Nephron (organoid): ENCODE data around the gene SLC22A17.
"Not testable (repeated sequence)": the region's sequence is repeated elsewhere in the genome, so short reads cannot be mapped to it uniquely, and the experiment has no call there.

Experiments
- H3K27ac Mint-ChIP-seq, 3 experiments: 2 replicates each; pipeline ENCODE4 v1.8.0; 2020; ENCODE audit warnings: mixed read lengths in 3 of 3, mild to moderate bottlenecking in 2 of 3, moderate library complexity in 1 of 3
- H3K27me3 Mint-ChIP-seq: 2 replicates; pipeline ENCODE4 v1.8.0; 2021; ENCODE audit warnings: low read depth, mild to moderate bottlenecking, moderate library complexity, mixed read lengths
- H3K36me3 Mint-ChIP-seq: 2 replicates; pipeline ENCODE4 v1.8.0; 2020; ENCODE audit warnings: low read depth, mixed read lengths
- H3K4me1 Mint-ChIP-seq: 2 replicates; pipeline ENCODE4 v1.8.0; 2020; ENCODE audit warnings: mixed read lengths
- H3K4me3 Mint-ChIP-seq, 3 experiments: 2 replicates each; pipeline ENCODE4 v1.8.0; 2020; ENCODE audit warnings: mild to moderate bottlenecking in 3 of 3, mixed read lengths in 3 of 3, moderate library complexity in 2 of 3
- H3K9me3 Mint-ChIP-seq: 2 replicates; pipeline ENCODE4 v1.8.0; 2020; ENCODE audit warnings: mixed read lengths
- TF ChIP-seq, protein P1 (sequence below), 3 experiments: fragments of 200-600 bp; sonication (generic); IDR thresholded peaks; one replicate each; pipeline ENCODE4 v1.5.0; 2021; ENCODE audit warnings: antibody characterized with exemption in 3 of 3; ENCODE audit not compliant: unreplicated experiment in 3 of 3

The SLC22A17 gene

DNA sequence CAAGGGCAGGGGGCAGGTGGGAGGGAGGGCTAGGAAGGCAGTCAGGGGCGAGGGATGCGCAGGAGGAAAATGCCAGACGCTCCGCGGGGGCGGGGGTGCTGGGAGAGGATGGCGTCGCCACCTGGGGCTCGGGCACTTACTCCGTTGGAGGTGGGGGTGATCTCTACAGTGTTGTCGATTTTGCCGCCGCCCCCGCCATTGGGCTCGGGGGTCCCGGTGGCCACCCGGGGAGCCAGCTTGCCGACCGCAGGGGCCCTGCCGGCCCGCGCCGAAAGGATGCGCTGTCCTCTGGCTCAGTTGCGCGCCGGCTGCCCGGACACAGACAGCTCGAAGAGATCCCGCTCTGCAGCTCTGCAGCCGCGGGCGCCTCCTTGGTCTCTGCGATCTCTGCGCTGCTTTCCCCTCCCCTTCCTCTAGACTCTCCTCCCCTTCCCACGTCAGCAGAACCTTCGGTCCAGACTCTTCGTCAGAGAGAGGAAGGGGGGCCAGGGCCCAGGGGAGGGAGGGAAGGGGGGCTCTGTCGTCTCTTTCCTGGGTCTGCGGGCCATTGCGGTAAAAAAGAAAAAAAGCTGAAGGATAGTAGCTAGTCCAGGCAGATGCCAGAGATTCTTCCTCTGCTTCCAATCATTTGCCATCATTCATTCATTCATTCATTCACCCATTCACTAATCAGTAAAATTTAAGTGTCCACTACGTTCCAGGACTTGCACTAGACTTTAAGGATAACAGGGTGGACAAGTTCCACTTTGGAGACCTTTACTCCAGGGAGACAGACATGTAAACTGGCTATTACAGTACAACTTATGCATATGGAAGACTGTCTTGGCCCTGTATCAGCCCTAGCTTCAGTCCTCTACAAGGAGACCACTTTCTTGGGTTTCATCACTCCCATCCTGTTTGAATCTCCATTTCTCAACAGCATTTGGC lies at the start of gene SLC22A17:
TSS of gene SLC22A17 (minus strand) at position 382 of the 927 bp plus-strand sequence.
- H3K9me3 Mint-ChIP-seq: no peaks in the 10 kb centered on the region
- peaks cover 30% of the 10 kb centered on the region for H3K4me1 Mint-ChIP-seq
- H3K27ac Mint-ChIP-seq: peak within 1 kb of the TSS in 2 of 3 experiments; percentile 46 to 71
- H3K27me3 Mint-ChIP-seq: peaks cover 8% of the 10 kb centered on the region
- TF ChIP-seq, protein P1, sequence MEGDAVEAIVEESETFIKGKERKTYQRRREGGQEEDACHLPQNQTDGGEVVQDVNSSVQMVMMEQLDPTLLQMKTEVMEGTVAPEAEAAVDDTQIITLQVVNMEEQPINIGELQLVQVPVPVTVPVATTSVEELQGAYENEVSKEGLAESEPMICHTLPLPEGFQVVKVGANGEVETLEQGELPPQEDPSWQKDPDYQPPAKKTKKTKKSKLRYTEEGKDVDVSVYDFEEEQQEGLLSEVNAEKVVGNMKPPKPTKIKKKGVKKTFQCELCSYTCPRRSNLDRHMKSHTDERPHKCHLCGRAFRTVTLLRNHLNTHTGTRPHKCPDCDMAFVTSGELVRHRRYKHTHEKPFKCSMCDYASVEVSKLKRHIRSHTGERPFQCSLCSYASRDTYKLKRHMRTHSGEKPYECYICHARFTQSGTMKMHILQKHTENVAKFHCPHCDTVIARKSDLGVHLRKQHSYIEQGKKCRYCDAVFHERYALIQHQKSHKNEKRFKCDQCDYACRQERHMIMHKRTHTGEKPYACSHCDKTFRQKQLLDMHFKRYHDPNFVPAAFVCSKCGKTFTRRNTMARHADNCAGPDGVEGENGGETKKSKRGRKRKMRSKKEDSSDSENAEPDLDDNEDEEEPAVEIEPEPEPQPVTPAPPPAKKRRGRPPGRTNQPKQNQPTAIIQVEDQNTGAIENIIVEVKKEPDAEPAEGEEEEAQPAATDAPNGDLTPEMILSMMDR (IDR thresholded peaks at IDR 0.05; ENCODE audit: unreplicated experiment in 3 of 3): peak in 2 of 3 experiments; percentile 24 to 40
- H3K4me3 Mint-ChIP-seq: peak within 1 kb of the TSS; percentile 79 to 88 (median 87)
- H3K36me3 Mint-ChIP-seq: peaks cover 17% of the 10 kb centered on the region

DNA sequence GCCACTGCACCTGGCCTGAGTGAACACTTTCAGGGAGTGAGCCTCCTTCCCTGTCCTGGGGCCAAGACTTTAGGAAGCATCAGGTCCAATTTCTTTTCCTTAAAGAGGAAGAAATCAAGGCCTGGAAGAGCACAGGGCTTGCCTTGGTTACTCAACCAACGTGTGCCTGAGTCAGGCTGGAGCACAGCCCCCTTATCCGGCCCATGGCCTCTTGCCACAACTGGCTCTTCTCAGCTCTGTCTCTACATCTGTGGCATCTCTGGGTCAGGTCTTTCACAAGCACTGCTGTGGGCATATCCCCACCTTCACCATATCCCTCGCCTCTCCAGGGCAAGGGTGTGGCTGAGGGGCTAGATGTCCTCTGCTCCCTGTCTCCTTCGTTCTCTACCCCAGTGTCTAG lies 48.6 kb upstream of the SLC22A17 start:
- Mint-ChIP-seq H3K9me3 (no peaks in the 10 kb centered on the region), H3K27ac (no peak overlapping the region), H3K36me3 (no peaks in the 10 kb centered on the region), H3K27me3 (peaks cover 12% of the 10 kb centered on the region), H3K4me3 (no peak overlapping the region), H3K4me1 (peaks cover 6% of the 10 kb centered on the region)
- TF ChIP-seq, protein P1 (IDR thresholded peaks at IDR 0.05; ENCODE audit: unreplicated experiment in 3 of 3): no peak

DNA sequence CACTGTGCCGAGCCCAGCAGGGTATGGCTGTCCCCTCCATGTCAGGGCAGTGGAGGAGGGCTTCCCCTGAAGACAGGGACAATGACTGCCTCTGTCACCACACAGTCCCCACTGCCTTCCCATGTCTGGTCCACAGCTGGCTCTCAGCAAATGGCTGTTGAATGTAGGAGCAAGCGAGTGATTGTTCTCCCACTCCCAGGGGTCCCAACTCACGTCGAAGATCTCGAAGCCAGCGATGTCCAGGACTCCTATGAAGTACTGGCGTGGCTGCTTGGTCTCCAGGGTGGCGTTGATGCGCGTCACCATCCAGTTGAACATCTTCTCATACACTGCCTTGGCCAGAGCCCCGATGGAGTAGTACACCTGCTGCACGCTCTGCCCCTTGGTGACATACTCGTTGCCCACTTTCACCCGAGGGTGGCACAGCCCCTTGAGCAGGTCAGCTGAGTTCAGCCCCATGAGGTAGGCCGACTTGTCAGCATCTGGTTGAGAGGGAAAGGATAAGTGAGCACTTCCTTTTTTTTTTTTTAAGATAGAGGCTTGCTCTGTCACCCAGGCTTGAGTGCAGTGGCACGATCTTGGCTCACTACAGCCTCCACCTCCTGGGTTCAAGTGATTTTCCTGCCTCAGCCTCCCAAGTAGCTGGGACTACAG lies 47.9 kb upstream of the SLC22A17 start:
- H3K4me1 Mint-ChIP-seq, H3K27ac Mint-ChIP-seq, H3K9me3 Mint-ChIP-seq, H3K4me3 Mint-ChIP-seq, H3K36me3 Mint-ChIP-seq: not testable (repeated sequence)
- H3K27me3 Mint-ChIP-seq: peaks cover 12% of the 10 kb centered on the region

DNA sequence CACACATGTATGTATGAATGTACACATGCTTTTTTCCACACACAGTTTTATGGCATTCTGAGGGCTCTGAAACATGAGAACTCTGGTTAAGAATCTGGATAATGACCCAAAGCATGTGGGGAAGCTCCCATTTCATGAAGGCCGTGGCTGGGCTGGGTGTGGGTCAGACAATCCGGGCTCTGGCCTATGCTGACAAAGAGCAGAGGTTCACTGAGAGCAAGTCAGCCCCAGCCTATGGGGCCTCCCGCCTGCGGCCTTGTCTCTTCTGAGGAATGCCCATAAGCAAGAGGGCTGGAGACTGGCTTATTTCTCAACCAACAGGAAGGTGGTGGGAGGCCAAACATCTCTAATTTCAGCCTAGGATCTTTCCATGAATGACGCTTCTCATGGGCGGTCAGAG lies 46.9 kb upstream of the SLC22A17 start:
- H3K27me3 Mint-ChIP-seq: peaks cover 12% of the 10 kb centered on the region
- H3K4me1 Mint-ChIP-seq: peaks cover 6% of the 10 kb centered on the region
- H3K27ac Mint-ChIP-seq: no peak overlapping the region
- H3K36me3 Mint-ChIP-seq: no peaks in the 10 kb centered on the region
- no peaks in the 10 kb centered on the region for H3K9me3 Mint-ChIP-seq
- no peak overlapping the region for H3K4me3 Mint-ChIP-seq
- TF ChIP-seq, protein P1 (IDR thresholded peaks at IDR 0.05; ENCODE audit: unreplicated experiment in 3 of 3): no peak

- no peak overlapping the region for H3K4me3 Mint-ChIP-seq
- no peak overlapping the region for H3K27ac Mint-ChIP-seq
- H3K4me1 Mint-ChIP-seq: peaks cover 6% of the 10 kb centered on the region
- H3K27me3 Mint-ChIP-seq: peaks cover 12% of the 10 kb centered on the region
- TF ChIP-seq, protein P1 (IDR thresholded peaks at IDR 0.05; ENCODE audit: unreplicated experiment in 3 of 3): no peak
- no peaks in the 10 kb centered on the region for H3K9me3 Mint-ChIP-seq
- H3K36me3 Mint-ChIP-seq: no peaks in the 10 kb centered on the region
Measured at GRCh38 chr14:23399136-23399535, 46.4 kb upstream of the SLC22A17 start.

DNA sequence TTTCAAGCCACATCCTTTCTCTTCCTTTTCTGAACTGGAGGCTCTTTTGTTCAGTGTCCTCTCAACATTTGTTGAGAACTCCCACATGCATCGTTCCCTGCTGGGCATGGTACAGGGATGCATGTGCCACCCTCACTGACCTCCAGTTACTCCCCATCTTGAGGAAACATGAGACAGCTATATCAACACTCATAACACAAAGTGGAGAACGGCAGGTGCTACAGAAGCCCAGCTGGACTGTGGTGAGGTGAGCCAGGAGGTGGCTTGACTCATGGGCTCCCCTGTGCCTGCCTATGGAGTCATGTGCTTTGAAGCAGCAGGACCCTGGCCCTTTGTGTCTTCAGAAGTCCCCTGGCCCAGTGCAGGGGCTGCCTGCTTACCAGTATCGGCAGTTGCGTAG lies 45.7 kb upstream of the SLC22A17 start:
- TF ChIP-seq, protein P1 (IDR thresholded peaks at IDR 0.05; ENCODE audit: unreplicated experiment in 3 of 3): no peak
- H3K4me1 Mint-ChIP-seq: peaks cover 6% of the 10 kb centered on the region

More for the DNA sequence above, 45.7 kb upstream of the SLC22A17 start:
- no peaks in the 10 kb centered on the region for H3K36me3 Mint-ChIP-seq
- H3K27me3 Mint-ChIP-seq: peaks cover 14% of the 10 kb centered on the region
- no peaks in the 10 kb centered on the region for H3K9me3 Mint-ChIP-seq
- no peak overlapping the region for H3K27ac Mint-ChIP-seq
- H3K4me3 Mint-ChIP-seq: no peak overlapping the region
